HG03175 (cell line): Measurements from ENCODE around the gene FGD5.
A peak's percentile ranks its signal among the peaks of the same experiment; 100 is the strongest.

ENCODE experiments used
- ATAC-seq: cut with Tn5 transposase; IDR thresholded peaks from one replicate; pipeline ENCODE4 v1.9.1; 2021; ENCODE audit warnings: mild to moderate bottlenecking, moderate library complexity; ENCODE audit not compliant: unreplicated experiment

Gene FGD5

DNA sequence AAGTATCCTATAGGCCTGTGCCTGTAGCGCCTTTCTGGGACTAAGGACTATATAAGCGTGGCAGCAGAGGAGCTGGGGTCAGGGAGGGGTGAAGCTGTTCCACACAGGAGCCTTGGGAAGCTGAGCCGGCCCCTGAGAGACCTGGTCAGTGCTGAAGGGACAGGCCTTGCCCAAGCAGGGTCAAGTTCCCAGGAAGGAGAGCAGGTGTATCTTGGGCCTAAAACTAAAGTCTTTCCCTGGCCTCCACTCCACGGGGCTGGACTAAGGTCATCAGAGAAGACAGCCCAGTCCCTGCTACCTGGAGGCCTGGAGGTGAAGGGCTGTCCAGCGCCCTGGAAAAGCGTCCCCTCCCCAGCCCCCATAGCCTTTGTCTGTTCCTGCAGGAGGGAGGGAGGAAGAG, 104.7 kb downstream of the FGD5 start:
- no peak for ATAC-seq

DNA sequence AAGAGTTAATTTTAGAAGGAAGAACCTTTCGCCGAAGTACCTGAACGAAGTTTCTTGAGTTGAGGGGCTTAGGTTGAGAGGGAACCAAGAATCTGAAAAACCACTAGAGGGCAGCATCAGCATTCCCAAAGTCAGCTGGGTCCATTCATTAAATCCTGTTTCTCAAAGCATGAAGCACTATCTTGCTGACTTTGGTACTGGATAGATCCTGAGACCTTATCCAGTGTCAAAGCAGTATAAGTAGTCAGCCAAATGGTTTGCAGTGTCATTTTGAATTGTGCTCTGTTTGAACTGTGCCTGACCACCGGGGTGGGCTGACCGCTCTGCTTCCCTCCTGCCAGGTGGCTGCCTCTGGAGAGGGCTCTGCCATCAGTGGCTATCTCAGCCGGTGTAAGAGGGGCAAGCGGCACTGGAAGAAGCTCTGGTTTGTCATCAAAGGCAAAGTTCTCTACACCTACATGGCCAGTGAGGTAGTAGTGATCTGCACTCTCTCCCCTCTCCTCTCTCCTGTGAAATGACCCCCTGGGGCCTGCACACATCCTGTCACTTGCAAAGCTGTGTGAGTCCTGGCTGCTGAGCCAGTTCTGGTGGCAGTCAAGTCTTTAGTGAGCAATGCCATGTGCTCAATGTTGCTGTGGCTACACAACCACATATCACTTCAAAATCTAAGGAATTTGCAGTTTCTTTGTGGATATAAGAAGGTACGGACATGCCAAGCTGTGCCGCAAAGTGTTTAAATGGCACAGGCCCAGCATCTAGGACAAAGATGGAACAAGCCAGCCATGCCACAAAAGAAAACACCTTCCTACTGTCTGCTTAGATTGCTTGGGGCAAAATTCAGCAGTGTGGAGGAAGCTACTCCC, 107.2 kb downstream of the FGD5 start:
- no peak for ATAC-seq

DNA sequence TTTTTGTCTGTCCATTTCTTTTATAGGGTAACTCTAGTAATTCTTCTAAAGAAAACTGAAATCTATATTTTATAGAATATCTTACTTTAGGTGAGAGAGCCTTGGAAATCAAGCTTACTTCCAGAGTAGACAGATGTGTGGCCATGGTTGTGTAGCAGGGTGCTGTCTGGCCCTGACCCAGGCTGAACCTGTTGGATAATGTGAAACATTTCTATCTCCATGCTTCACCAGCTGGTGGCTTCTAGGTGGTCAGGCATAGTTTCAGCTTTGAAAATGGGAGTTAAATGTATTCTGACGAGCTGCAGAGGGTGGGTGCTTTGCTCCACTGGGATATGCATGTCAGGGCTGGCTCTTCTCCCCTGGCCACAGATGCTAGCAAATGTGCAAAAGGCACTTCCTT, 107.8 kb downstream of the FGD5 start:
- ATAC-seq, result no peak

DNA sequence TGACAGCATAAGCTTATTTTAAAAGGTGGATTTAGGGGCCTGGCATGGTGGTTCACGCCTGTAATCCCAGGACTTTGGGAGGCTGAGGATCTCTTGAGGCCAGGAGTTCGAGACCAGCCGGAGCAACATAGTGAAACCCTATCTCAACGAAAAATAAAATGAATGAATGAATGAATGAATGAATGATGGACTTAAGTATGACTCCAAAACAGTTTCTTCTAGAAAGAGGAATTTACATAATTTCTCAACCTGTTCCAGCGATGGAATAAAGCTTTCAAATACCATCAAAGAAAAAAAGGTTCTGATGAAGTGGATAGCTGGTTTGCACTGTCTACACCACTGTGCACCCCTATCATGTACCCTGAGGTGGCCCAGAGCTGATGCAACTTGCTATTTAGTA, 108.5 kb downstream of the FGD5 start:
- ATAC-seq, result no peak

DNA sequence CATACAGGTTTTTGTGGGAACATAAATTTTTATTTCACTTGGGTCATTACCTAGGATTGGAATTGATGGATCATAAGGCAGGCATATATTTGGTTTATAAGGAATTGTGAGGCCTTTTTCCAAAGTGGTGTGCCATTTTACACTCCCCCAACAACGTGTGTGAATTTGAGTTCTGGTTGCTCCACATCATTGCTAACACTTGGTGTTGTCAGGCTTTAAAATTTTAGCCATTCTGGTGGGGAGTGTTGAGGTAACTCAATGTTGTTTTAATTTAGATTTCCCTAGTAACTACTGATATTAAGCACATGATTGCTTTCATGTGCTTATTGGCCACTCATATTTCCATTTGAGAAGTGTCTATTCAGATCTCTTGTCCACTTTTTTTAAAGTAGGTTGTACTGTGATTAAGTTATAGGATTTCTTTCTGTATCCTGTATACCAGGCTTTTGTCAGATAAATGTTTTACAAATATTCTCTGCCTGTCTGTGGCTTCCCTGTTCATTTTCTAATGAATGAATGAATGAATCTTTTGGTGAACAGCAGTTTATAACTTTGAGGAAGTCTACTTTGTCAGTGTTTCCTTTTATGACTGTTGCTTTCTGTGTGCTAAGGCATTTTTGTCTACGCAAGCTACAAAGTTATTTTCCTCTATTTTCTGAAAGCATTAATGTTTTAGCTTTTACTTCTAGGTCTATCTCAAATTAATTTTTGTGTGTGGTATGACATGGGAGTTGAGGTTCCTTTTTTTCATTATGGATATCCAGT, 110.7 kb downstream of the FGD5 start:
- no peak for ATAC-seq

DNA sequence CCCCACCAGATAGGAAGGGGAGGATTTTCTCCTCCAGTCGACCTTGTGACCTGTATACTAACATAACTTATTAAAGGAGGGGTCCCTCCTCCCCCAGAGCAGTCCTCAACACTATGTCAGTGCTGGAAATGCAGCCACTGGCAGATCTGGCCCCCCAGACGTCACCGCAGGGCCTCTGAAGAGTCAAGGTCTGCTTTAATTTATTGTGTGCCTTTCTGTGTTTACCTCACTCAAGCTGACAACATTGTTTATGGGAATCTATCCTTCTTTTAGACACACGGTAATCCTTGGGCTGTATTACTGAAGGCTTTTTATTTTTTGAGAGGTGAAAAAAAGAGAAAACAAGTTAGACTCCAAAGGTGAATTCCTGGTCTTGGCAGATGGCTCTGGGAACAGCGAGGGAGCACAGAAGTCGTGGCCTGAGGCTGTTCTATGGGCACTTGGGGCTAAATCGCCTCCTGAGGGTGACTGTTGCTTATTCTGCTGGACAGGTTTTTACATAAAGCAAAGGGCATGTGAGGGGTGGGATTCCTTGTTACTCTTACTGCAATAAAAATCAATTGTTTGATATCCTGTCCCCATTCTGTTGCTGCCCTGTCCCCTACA, 115.2 kb downstream of the FGD5 start:
- ATAC-seq, result no peak

DNA sequence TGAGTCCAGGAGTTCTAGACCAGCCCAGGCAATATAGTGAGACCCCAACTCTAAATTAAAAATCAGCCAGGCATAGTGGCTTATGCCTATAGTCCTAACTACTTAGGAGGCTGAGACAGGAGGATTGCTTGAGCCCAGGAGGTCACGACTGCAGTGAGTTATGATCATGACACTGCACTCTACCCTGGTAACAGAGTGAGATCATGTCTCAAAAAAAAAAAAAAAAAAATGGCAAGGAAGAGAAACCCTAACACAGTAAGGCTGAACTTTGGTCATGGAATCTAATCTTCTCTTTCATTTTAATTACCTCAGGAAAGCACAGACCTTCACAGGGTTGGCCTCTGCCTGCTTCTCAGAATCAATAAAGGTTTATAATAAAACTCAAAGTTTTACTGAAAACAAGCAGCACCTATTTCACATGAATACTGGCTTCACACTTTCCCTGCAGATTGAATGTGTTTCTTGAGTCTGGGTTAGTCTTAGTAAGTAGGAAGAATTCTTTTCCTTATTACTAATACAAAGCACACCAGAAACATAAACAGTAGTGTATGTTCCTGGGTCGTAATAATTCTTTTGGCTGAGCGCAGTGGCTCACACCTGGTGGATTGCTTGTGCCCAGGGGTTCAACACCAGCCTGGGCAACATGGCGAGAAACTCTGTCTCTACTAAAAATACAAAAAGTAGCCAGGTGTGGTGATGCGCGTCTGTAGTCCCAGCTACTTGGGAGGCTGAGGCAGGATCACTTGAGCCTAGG, 117.0 kb downstream of the FGD5 start:
- no peak for ATAC-seq

DNA sequence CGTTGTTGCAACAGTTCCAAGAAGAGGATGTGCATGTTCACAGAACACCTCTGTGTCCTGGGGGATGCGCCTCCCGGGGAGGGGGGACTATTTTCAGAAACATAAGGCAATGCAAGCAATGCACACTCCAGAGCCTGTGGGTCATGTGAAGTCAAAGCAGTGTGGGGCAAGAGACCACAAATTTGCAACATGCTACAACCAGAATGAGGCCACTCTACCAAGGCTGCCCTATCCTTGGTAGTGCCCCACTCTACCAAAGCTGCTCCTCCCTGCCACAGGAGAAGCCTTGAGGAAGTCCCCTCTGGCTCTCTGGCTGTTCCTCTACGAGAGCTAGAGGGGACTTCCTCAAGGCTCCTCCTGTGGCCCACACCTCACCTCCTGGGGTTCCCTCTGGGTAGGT, 120.2 kb downstream of the FGD5 start:
- no peak for ATAC-seq

DNA sequence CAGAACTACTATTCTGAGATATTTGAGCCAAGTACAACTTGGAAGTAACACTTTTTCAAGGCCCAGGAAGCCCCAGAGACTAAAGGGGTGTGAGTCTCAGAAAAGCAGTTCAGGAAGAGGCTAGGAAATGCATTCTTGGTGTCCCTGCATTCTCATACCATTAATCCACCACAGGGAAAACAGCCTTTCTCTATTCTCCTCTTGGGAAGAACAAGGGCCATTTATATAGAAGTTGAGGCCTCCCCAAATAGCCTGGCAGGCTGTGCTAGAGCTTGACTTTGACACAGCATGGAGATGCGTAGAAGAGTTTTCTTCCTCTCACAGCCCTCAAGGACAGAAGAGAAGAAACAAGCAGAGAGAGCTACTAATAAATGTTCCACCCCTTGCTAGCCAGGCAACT, 123.1 kb downstream of the FGD5 start:
- ATAC-seq, result no peak

DNA sequence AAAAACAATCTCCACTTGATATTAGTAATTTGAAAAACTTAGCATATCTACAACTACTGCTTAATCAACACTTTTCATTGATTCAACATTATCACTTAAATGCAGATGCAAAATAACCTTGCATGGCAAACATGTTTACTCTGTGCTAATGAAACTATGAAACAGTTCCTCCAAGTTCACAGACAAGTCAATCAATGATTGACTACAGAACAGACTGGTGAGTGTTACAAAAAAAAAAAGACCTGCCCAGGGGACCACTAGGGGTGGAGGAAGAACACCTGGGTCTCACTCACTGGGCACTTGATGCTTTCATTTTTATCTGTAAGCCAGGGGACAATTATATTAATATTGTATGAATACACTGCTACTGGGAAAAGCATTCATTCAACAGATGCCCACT, 124.3 kb downstream of the FGD5 start:
- ATAC-seq, result peak; percentile 37

DNA sequence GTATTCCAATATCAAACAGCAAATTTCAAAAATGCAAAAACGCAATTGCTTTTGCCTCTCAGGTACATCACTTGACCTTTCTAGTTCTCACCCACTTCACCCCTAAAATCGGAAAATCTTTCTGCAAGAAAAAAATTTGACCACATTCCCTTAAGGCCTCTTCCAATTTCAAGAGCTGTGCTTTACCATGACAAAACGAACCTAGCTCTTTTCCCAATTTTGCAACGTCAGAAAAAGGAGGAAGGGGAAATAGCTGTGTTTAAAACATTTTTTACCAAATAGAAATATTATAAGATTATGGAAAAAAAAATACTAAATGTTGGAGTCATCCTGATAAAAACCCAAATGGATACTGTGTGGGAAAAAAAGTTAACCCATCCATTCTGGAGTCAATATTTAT, 127.5 kb downstream of the FGD5 start:
- ATAC-seq, result no peak

DNA sequence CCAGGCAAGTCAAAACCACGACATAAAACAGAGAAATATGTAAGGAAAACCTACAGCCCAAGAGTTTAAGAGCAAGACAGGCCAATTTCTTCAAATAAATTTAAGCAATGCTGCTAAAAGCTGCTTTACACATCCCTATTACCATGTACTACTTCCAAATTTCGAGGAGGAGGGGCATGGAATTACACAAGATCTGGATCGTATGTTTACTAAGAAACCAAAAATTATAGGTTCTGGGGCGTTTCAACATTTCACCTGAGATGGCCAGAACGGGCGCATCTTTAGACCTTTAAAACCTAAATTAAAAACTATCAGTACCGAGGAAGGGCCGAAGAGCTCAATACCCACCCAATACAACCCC, 128.0 kb downstream of the FGD5 start:
- no peak for ATAC-seq

DNA sequence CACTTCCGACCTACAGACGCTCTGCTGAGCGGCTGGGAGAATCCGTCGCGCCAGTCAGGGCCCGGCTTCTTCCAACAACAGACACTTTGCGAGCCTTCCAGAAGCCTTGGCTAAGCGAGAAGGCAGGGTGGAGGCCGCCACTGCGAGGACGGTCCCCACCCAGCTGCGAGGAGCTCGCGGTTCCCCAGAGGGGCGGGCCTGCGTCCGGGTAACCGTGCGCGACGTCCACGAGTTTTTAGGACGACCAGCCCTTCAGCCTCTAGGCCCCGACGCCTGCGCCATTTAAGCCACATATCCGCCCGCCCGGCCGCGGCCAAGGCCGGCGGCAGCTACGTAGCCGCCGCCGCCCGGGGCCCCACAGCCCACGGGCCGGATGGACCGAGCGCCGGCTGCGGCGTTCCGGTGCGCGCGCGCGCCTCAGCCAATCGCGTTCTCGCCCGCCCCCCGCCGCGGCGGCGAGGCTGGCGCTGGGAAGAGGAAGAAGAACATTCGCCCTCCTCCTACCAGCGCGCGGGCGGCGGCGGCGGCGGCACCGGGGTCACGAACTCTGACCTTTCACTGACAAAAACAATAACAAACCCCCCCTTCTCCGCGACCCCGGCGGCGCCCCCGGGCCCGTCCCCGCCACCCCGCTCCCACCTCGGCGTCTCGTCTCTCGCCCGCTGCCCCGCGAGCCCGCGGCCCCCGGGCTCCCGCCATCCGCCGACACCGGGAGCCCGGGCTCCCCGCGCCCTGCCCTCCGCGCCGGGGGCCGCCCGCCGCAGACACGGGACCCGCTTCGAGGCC, 128.5 kb downstream of the FGD5 start, which contains the start of gene NR2C2:
Gene NR2C2, plus strand, starts transcription at position 484 of the 786 bp plus-strand sequence. CDS start 56,332 bp downstream, outside the sequence.
- peak; percentile 47 for ATAC-seq

DNA sequence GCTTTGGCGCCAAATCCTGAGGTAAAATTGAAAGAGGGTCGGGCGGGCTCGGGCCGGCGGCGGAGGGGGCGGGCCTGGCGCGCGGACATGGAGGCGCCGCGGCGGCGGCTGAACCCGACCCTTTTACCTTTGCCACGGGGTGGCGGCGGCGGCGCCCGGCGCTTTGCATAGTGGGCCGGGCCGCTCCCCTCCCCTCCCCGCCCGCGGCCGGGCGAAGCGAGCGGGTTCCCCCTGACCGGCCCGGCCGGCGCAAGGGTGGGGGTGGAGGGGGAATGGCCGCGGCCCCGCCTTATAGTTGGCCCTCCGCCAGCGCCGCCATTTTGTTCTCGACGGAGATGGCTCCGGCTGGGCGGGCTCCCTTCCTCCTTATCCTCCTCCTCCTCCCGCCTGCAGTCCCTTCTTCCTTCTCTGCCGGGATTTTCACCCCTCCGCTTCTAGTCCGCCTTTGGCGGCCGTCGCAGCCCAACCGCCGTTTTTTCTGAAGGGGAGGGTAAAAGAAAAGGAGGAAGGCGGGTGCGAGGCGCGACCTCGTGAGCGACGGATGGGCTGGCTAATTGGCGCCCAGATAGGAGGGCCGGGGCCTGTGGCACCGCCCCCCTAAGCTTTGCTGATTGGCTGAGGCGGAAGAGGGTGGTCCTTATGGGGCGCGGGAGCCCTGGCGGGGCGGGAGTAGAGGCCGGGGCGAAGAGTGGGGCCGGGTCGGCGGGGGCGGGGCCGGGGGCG, 129.3 kb downstream of the FGD5 start:
- peak; percentile 91 for ATAC-seq

DNA sequence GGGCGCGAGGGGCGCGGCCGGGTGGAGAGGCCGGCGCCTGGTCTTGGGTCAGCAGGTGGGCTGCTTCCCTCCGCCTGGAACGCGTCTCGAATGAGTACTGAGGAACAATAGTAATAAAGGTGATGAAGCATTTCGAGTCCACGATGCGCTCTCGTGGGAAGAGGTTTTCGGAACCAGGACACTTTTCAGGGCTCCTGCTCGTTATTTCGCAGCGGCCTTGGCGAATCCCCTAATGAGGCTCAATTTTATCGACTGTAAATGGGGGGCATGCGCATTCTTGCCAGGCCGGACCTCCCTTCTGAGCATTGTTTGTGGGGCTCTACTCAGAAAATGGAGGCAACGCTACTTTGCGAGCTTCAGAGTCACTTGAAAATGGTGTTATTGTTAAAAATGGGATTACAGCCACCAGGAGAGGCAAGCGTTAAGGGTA, 129.9 kb downstream of the FGD5 start:
- ATAC-seq, result no peak

DNA sequence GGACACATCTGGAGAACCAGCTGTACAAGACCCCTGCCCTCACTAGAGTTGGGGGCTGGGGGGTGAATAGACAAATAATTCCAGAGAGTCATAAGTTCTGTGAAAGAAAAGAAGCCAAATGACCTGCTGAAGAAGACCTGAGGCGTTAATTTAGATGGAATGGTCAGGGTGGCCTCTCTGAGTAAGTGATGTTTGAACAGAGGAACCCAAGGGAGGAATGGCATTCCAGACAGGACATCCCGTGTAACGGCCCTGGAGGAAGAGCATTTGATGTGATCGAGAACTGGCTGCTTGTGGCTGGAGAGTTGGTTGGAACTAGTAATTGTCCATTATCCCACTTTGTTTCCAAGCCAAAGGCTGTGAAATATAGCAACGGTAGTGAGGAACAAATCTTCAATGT, 130.4 kb downstream of the FGD5 start:
- no peak for ATAC-seq

DNA sequence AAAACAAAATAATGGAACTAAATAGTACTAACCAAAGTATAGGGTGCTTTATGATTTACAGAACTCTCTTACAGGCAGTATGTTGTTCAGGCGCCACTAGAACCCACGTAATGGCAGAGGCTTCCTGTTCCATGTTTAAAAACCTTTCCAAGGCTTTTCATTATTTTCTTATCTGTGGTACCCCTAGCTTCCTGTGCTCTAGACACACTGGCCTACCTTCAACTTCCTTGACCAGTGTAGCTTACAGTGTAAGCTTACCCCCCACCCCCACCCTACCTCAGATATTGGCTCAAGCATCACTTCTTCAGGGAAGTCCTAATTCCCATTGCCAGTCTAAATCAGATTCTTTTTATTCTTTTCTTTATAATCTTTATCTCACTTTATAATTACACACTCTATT, 131.5 kb downstream of the FGD5 start:
- ATAC-seq, result no peak

DNA sequence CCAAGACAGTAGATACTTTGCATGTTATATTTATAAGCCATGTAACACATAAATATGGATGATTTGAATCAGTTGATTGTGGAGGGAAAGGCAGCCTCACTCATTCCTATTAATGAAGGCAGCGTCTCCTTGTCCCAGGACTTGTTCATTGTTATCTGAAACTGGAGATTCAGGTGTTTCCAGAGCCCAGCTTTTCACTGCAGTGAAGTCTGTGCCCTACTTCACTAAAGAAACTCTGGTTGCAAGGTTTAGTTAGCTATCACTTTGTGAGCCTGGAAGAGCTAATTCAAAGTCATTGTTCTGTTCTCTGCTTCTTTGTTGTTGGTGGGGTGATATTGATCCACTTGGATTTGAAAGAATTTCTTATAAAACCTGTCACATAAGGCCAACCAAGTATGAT, 138.4 kb downstream of the FGD5 start:
- no peak for ATAC-seq

DNA sequence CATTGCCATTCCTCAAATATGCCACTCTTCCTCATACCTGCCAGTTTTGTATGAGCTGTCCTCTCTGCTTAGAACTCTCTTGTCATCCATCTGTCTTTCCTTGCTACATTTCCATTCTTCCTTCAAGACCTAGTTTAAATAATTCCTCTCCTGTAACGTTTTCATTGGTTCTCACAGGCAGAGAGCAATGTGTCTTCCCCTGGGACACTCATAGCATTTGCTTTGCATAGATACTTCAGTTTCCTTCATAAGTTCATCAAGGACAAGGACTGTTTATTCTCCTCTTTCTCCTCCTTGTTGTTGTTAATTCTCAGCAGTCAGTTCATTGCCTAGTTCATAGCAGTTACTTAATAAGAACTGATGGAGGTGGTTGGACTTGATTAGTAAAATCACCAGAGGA, 139.2 kb downstream of the FGD5 start:
- no peak for ATAC-seq
